Measurements from ENCODE around the gene ZNF385C.
"Not testable (repeated sequence)": the region's sequence is repeated elsewhere in the genome, so short reads cannot be mapped to it uniquely, and the experiment has no call there.

Gene ZNF385C

GRCh38 chr17:42025936-42026335 lies 72.3 kb downstream of the ZNF385C start:
- no peak overlapping the region for H3K27ac ChIP-seq

GRCh38 chr17:42025191-42025579 lies 73.1 kb downstream of the ZNF385C start:
- H3K27ac ChIP-seq = peak overlapping the region; percentile 56
- DNase-seq (ENCODE audit: low read depth, low spot score) = no peak

More at GRCh38 chr17:42025936-42026335, 72.3 kb downstream of the ZNF385C start:
- no peak for DNase-seq (ENCODE audit: low read depth, low spot score)

GRCh38 chr17:42023524-42024349 lies 74.5 kb downstream of the ZNF385C start:
- peak overlapping the region; percentile 56 for H3K27ac ChIP-seq
- DNase-seq (ENCODE audit: low read depth, low spot score) = no peak

- not testable (repeated sequence) for H3K27ac ChIP-seq; DNase-seq (ENCODE audit: low read depth, low spot score)
Observed at GRCh38 chr17:42020845-42021244, 77.4 kb downstream of the ZNF385C start.

GRCh38 chr17:42019509-42020404 lies 78.5 kb downstream of the ZNF385C start, which contains the start of gene NKIRAS2:
Gene NKIRAS2, plus strand, starts transcription at chr17:42020090. Its CDS starts 1,488 bp downstream, at chr17:42021578.
- H3K27ac ChIP-seq = peak within 1 kb of the TSS; percentile 53
- peak; percentile 64 for DNase-seq (ENCODE audit: low read depth, low spot score)

GRCh38 chr17:42018988-42019387 lies 79.3 kb downstream of the ZNF385C start:
- DNase-seq (ENCODE audit: low read depth, low spot score) = no peak
- no peak overlapping the region for H3K27ac ChIP-seq

GRCh38 chr17:42018339-42018738 lies 79.9 kb downstream of the ZNF385C start:
- peak overlapping the region; percentile 89 for H3K27ac ChIP-seq
- no peak for DNase-seq (ENCODE audit: low read depth, low spot score)

- peak overlapping the region; percentile 89 for H3K27ac ChIP-seq
- DNase-seq (ENCODE audit: low read depth, low spot score) = peak; percentile 22
Observed at GRCh38 chr17:42017866-42018200, 80.4 kb downstream of the ZNF385C start.

- peak within 1 kb of the TSS; percentile 89 for H3K27ac ChIP-seq
- peak; percentile 44 for DNase-seq (ENCODE audit: low read depth, low spot score)
Observed at GRCh38 chr17:42016941-42017865, 81.1 kb downstream of the ZNF385C start, which contains the start of gene DNAJC7. Gene DNAJC7, minus strand, starts transcription at chr17:42017439. Its CDS starts 23 bp downstream, at chr17:42017416.

- peak overlapping the region; percentile 89 for H3K27ac ChIP-seq
- DNase-seq (ENCODE audit: low read depth, low spot score) = no peak
Observed at GRCh38 chr17:42016411-42016831, 81.9 kb downstream of the ZNF385C start.

- H3K27ac ChIP-seq; DNase-seq (ENCODE audit: low read depth, low spot score): not testable (repeated sequence)
Observed at GRCh38 chr17:42013740-42014139, 84.5 kb downstream of the ZNF385C start.

GRCh38 chr17:42012363-42012762 lies 85.9 kb downstream of the ZNF385C start:
- DNase-seq (ENCODE audit: low read depth, low spot score) = not testable (repeated sequence)
- H3K27ac ChIP-seq = peak overlapping the region; percentile 82

GRCh38 chr17:42010898-42011516 lies 87.3 kb downstream of the ZNF385C start:
- peak overlapping the region; percentile 82 for H3K27ac ChIP-seq

GRCh38 chr17:42010266-42010680 lies 88.0 kb downstream of the ZNF385C start:
- H3K27ac ChIP-seq = peak overlapping the region; percentile 82
- DNase-seq (ENCODE audit: low read depth, low spot score) = not testable (repeated sequence)

More at GRCh38 chr17:42010898-42011516, 87.3 kb downstream of the ZNF385C start:
- no peak for DNase-seq (ENCODE audit: low read depth, low spot score)

- H3K27ac ChIP-seq = peak overlapping the region; percentile 82
- DNase-seq (ENCODE audit: low read depth, low spot score) = no peak
Observed at GRCh38 chr17:42009170-42009569, 89.1 kb downstream of the ZNF385C start.

- no peak for DNase-seq (ENCODE audit: low read depth, low spot score)
- no peak overlapping the region for H3K27ac ChIP-seq
Observed at GRCh38 chr17:42005166-42005565, 93.1 kb downstream of the ZNF385C start.

GRCh38 chr17:42002792-42003301 lies 95.4 kb downstream of the ZNF385C start:
- no peak overlapping the region for H3K27ac ChIP-seq

GRCh38 chr17:42002175-42002791 lies 96.0 kb downstream of the ZNF385C start:
- H3K27ac ChIP-seq = no peak overlapping the region
- DNase-seq (ENCODE audit: low read depth, low spot score) = no peak

More at GRCh38 chr17:42002792-42003301, 95.4 kb downstream of the ZNF385C start:
- DNase-seq (ENCODE audit: low read depth, low spot score) = no peak

Measured in epithelial cell of prostate (primary cell).